GM12865 (cell line): ENCODE measurements around the gene EEF2KMT.
A peak's percentile ranks its signal among the peaks of the same experiment; 100 is the strongest.
"Not testable (repeated sequence)": the region's sequence is repeated elsewhere in the genome, so short reads cannot be mapped to it uniquely, and the experiment has no call there.

ENCODE experiments used
- DNase-seq: peaks from one replicate; pipeline ENCODE4 v3.0.0; 2010; ENCODE audit warnings: low read depth
- H3K4me3 ChIP-seq: 2 replicates; pipeline ENCODE4 v1.5.1; 2011; ENCODE audit warnings: mild to moderate bottlenecking, low read depth, low read length, control low read depth
- TF ChIP-seq, protein P1 (sequence below): IDR thresholded peaks from 2 replicates; pipeline ENCODE4 v1.5.1; 2011; ENCODE audit warnings: low read length, control low read depth, low read depth, inconsistent platforms; ENCODE audit not compliant: insufficient read depth; ENCODE audit errors: missing control alignments

EEF2KMT gene

DNA sequence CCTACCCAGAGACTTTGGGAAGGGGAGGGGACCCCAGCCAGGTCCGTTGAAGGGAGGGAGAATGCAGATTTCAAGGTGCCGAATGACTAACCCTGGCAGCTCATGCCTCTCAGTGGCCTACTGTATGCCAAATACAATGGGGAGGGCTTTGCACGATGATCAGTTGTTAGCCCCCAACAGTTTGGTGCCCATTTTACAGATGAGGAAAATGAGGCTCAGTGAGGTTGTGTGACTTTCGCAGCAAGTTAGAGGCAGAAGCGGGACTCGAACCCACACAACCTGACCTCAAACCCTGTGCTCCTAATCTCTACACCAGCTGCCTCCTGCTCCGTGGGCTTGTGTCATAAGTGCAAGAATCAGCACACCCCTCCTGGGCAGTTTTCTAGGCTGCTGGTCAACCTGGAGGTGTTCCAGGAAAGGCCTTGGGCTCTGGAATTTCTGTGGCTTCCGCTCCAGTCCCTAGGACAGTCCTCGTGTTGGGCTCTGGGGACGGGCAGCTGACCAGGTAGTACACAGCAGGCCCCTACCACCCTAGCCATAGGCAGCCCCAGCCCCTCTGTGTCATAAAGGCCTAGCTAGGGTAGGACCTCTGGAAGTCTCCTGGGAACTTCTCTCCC is 52.0 kb downstream of the EEF2KMT start:
- TF ChIP-seq, protein P1, sequence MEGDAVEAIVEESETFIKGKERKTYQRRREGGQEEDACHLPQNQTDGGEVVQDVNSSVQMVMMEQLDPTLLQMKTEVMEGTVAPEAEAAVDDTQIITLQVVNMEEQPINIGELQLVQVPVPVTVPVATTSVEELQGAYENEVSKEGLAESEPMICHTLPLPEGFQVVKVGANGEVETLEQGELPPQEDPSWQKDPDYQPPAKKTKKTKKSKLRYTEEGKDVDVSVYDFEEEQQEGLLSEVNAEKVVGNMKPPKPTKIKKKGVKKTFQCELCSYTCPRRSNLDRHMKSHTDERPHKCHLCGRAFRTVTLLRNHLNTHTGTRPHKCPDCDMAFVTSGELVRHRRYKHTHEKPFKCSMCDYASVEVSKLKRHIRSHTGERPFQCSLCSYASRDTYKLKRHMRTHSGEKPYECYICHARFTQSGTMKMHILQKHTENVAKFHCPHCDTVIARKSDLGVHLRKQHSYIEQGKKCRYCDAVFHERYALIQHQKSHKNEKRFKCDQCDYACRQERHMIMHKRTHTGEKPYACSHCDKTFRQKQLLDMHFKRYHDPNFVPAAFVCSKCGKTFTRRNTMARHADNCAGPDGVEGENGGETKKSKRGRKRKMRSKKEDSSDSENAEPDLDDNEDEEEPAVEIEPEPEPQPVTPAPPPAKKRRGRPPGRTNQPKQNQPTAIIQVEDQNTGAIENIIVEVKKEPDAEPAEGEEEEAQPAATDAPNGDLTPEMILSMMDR, result no peak
- DNase-seq, result no peak

DNA sequence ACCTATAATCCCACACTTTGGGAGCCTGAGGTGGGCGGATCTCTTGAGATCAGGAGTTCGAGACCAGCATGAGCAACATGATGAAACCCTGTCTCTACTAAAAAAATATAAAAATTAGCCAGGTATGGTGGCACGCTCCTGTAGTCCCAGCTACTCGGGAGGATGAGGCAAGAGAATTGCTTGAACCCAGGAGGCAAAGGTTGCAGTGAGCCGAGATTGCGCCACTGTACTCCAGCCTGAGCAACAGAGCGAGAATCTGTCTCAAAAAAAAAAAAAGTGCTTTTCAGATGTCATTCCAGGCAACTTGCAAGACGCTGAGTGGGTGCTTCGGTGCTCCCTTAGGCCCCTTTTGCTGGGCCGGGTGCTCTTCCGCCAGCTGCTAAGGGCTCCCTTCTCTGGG is 53.0 kb downstream of the EEF2KMT start:
- H3K4me3 ChIP-seq, DNase-seq: not testable (repeated sequence)

More for the DNA sequence above, 52.0 kb downstream of the EEF2KMT start:
- H3K4me3 ChIP-seq, result no peak overlapping the region

DNA sequence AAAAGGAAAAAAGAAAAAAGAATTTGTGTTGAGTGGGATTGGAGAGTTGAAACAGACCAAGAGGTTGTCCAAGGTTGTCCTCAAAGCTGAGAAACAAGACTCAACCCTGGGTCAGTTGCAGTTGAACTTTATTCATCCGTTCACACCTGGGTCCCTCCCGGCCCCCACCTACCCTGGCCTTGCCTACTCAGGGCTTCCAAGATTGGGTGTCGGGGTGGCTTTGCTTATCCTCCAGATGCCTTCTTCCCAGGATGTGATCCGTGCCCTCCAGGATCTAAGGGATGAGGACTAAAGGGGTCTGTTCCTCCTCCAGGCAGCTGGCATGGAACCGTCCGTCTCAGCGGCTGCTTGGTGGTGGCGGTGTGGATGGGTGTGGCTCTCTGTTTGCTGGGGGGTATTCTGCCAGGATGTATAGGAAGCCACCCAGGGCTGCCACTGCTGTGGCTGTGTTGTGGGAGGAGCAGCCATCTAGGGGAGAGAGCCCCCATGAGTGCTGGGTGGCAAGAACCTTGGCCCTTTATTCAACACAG is 53.5 kb downstream of the EEF2KMT start:
- TF ChIP-seq, protein P1, result no peak

DNA sequence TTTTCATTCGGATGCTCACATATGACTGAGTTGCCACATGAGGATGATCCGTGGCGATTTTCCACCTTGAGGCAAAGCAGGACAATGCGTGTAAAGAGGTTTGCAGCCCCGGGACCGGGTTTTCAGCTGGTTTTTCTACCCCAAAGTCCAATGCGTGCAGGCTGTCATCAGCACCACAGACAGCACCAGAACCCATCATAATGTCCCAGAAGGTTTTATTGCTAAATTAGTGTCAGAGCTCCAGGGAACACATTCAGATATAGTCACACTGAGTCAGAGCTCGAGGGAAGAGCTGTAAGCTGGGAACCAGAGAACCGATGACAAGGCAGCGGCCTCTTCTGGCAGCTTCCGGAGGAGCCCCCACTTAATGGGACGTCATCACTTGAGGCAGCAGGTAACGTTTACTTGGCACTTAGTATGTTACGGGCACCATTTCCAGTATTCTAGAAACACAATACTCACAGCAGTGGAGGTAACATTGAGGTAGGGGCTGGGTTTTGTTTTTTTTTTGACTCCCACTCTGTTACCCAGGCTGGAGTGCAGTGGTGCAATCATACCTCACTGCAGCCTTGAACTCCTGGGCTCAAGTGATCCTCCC is 54.9 kb downstream of the EEF2KMT start:
- H3K4me3 ChIP-seq, result no peak overlapping the region
- TF ChIP-seq, protein P1, result no peak
- DNase-seq, result no peak

More for the DNA sequence above, 53.5 kb downstream of the EEF2KMT start:
- DNase-seq, result no peak
- H3K4me3 ChIP-seq, result no peak overlapping the region

DNA sequence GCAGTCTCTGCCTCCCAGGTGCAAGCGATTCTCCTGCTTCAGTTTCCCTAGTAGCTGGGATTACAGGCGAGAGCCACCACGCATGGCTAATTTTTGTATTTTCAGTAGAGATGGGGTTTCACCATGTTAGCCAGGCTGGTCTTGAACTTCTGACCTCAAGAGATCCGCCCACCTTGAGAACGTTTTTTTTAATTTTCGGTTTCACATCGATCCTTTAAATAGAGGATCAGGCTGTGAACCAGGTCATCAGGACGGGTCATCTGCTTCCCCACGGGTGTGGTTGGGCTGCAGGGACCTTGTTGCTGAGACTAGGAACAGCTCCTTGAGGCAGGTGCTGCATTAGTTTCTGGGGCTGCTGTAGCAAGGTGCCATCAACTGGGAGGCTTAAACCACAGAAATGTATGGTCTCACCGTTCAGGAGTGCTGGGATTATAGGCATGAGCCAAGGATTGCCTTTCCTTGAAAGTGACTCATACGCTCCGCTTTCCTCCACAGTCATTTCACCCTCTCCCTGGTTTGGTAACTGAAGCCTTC is 55.9 kb downstream of the EEF2KMT start:
- H3K4me3 ChIP-seq, result peak overlapping the region; percentile 8
- DNase-seq, result peak; percentile 91
- TF ChIP-seq, protein P1, result no peak

DNA sequence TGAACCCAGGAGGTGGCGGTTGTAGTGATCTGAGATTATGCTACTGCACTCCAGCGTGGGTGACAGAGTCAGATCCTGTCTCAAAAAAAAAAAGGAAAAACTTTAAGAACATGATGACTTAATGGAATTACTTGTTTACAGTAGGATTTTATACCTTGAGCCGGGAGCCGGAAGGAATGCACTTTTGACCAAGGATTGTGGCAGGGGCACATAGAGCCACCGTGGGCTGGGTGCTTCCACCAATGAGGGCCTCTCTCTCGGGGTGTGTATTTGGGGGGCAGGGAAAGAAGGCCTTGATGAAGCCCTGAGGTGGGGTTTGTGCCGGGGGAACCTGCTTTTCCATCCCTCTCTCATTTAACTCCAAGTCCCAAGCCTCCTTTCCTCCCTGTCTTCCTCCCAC is 57.1 kb downstream of the EEF2KMT start:
- TF ChIP-seq, protein P1, result no peak

DNA sequence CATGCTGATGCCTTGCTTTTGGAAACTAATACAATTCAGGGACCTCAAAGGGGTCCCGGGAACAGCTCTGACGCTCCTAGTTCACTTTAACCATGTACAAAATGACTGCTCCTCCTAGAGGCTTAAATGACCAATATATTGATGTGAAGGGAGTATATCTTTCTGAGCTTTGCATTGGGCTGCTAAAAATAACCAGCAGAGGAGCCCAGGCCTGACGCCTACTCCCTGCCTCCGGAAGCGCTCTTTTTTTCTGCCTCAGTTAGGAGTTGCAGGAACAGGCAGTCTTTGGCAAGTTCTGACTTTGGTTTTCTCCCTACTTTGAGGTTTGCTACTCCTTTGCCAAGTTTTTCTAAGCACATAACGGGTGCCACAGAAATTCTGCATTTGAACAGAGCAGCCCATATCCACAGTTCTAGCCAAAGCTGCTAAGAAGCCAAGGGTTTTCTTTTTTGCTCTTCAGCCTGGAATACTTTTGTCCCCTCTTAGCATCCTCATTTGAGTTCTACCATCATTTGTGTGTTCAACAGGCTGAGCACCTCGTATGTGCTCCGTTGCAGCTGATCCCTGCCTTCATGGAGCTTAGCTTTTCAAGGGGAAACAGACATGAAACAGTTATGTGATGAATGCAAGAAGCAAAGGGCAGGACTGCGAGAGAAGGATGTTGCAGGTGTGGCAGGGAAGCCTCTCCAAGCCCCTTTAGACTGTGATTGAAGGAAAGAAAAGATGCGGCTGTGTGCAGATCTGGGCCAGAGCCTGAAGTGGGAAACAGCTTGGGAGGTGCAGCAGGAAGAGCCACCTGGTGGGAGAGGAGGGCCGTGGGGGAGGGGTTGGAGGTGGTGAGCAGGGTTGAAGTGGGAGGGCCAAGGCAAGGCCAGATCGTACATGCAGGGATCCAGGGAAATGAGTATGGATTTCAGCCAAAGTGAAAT is 61.1 kb downstream of the EEF2KMT start:
- TF ChIP-seq, protein P1, result no peak
- DNase-seq, result peak; percentile 46
- no peak overlapping the region for H3K4me3 ChIP-seq

More for the DNA sequence above, 57.1 kb downstream of the EEF2KMT start:
- DNase-seq, result no peak
- H3K4me3 ChIP-seq, result no peak overlapping the region
